DOHH2 (cell line): ENCODE results near the gene PRKCE.

Experiments used
- CTCF ChIP-seq: fragments of 200-600 bp; sonication (generic); IDR thresholded peaks from one replicate; pipeline ENCODE4 v1.5.1; 2014; ENCODE audit warnings: antibody characterized with exemption, mild to moderate bottlenecking, low read depth, low read length; ENCODE audit not compliant: poor library complexity, severe bottlenecking
- EZH2phosphoT487 ChIP-seq: fragments of 200-600 bp; sonication (generic); IDR thresholded peaks from 2 replicates; pipeline ENCODE4 v1.6.1; 2017; ENCODE audit warnings: borderline replicate concordance, mild to moderate bottlenecking, antibody characterized with exemption, low read length, moderate library complexity, mixed read lengths

GRCh38 chr2:46000660-46001059, 349.2 kb downstream of the PRKCE start:
- TF ChIP-seq CTCF = no peak
- no peak for TF ChIP-seq EZH2phosphoT487
